Measurements from ENCODE around the gene OR6J1.

Gene OR6J1

GRCh38 chr14:22648506-22648905, 4.4 kb upstream of the OR6J1 start:
- TF ChIP-seq ZNF830 (tag by site-specific recombination; IDR thresholded peaks at IDR 0.05; ENCODE audit: low read depth) (no peak), ZNF596 (tag by site-specific recombination; IDR thresholded peaks at IDR 0.05) (no peak), ZNF292 (tag by site-specific recombination; IDR thresholded peaks at IDR 0.05; ENCODE audit: borderline replicate concordance, low read depth) (no peak), ZNF791 (tag by site-specific recombination; IDR thresholded peaks at IDR 0.05) (no peak), ZSCAN30 (tag by site-specific recombination; IDR thresholded peaks at IDR 0.05) (no peak), ZBTB20 (tag by site-specific recombination; IDR thresholded peaks at IDR 0.05) (no peak), ZNF175 (tag by site-specific recombination; IDR thresholded peaks at IDR 0.05) (no peak), ZNF561 (tag by site-specific recombination; IDR thresholded peaks at IDR 0.05; ENCODE audit: borderline replicate concordance) (peak; percentile 81; the same call in 1 of the 2 replicates), REST (tag by site-specific recombination; IDR thresholded peaks at IDR 0.05) (no peak), ZNF335 (tag by site-specific recombination; conservative IDR thresholded peaks at IDR 0.05) (no peak), ZNF76 (tag by site-specific recombination; IDR thresholded peaks at IDR 0.05; ENCODE audit: borderline replicate concordance, low read depth) (no peak), ATF2 (tag by site-specific recombination; IDR thresholded peaks at IDR 0.05; ENCODE audit: low read depth) (0 out of 2 replicates have a peak, but pooled peaks have one; percentile 9), ZNF350 (tag by site-specific recombination; IDR thresholded peaks at IDR 0.05) (no peak), ZNF248 (tag by site-specific recombination; IDR thresholded peaks at IDR 0.05) (no peak), ZNF548 (tag by site-specific recombination; IDR thresholded peaks at IDR 0.05) (no peak), ZBTB17 (tag by site-specific recombination; IDR thresholded peaks at IDR 0.05) (0 out of 2 replicates have a peak, but pooled peaks have one; percentile 17), ZXDB (tag by site-specific recombination; IDR thresholded peaks at IDR 0.05) (no peak)
- TF ChIP-seq, protein P1, sequence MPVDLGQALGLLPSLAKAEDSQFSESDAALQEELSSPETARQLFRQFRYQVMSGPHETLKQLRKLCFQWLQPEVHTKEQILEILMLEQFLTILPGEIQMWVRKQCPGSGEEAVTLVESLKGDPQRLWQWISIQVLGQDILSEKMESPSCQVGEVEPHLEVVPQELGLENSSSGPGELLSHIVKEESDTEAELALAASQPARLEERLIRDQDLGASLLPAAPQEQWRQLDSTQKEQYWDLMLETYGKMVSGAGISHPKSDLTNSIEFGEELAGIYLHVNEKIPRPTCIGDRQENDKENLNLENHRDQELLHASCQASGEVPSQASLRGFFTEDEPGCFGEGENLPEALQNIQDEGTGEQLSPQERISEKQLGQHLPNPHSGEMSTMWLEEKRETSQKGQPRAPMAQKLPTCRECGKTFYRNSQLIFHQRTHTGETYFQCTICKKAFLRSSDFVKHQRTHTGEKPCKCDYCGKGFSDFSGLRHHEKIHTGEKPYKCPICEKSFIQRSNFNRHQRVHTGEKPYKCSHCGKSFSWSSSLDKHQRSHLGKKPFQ (tag by site-specific recombination; IDR thresholded peaks at IDR 0.05): no peak
- ChIA-PET POLR2A (no interaction called here), CTCF (interaction anchor here (0.5 to 1.5 kb wide), 11 partner anchors 10 to 628 kb away, joined by 3 to 15 read pairs (median 3); no protein-coding TSS in a partner anchor)
- Histone ChIP-seq H3K27ac (ENCODE audit: extremely low read depth, low read depth, low read length) (no peak overlapping the region), H3K4me3 (ENCODE audit: low read depth, low read length) (no peak overlapping the region), H3K9me3 (ENCODE audit: control insufficient read depth, insufficient read depth, low read depth, low read length) (no peaks in the 10 kb centered on the region), H3K36me3 (ENCODE audit: control insufficient read depth in 2 of 2, insufficient read depth in 1 of 2, low read length in 2 of 2) (no peaks in the 10 kb centered on the region), H3K4me1 (ENCODE audit: control insufficient read depth, insufficient read depth, low read length) (peaks cover 2% of the 10 kb centered on the region; the same call in 1 of the 2 replicates)

DNA sequence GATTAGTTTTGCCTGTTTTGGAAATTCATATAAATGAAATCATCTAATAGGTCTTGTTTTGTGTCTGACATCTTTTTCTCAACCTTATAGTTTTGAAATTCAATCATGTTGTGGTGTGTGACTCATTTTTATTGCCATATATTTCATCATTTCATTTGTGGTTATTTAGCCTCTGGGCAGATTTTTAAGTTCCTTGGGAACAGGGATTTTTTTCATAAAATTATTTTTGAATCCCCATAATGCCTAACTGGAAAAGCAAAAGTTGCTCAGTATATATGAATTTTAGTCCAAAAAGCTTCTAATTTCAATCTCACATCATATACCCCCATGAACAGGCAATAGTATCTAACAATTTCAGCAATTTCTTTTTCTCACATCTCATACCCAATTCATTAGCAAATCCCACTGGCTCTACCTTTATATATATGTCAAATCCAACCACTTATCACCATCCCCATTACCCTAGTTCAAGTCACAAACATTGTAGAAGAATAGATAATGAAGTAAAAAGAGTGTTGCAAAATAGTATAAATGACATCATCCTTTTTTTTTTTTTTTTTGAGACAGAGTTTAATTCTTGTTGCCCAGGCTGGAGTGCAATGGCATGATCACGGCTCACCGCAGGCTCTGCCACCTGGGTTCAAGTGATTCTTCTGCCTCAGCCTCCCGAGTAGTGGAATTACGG, 2.6 kb upstream of the OR6J1 start:
- Histone ChIP-seq H3K27ac (ENCODE audit: extremely low read depth, low read depth, low read length) (no peak overlapping the region), H3K4me1 (ENCODE audit: control insufficient read depth, insufficient read depth, low read length) (no peaks in the 10 kb centered on the region; the same call in 1 of the 2 replicates), H3K4me3 (ENCODE audit: low read depth, low read length) (no peak overlapping the region), H3K36me3 (ENCODE audit: control insufficient read depth in 2 of 2, insufficient read depth in 1 of 2, low read length in 2 of 2) (no peaks in the 10 kb centered on the region), H3K9me3 (ENCODE audit: control insufficient read depth, insufficient read depth, low read depth, low read length) (no peaks in the 10 kb centered on the region)
- ChIA-PET POLR2A (no interaction called here), CTCF (interaction anchor here (1.9 kb wide), 1 partner anchor 77 kb away, joined by 11 read pairs; no protein-coding TSS in a partner anchor)
- TF ChIP-seq ZNF335 (tag by site-specific recombination; conservative IDR thresholded peaks at IDR 0.05) (peak; percentile 41), ZNF645 (tag by site-specific recombination; IDR thresholded peaks at IDR 0.05) (no peak), SP7 (tag by site-specific recombination; IDR thresholded peaks at IDR 0.05) (0 out of 2 replicates have a peak, but pooled peaks have one; percentile 20), ZNF362 (tag by site-specific recombination; IDR thresholded peaks at IDR 0.05) (peak; percentile 58; the same call in 1 of the 2 replicates), ZNF785 (tag by site-specific recombination; IDR thresholded peaks at IDR 0.05) (no peak), ZBTB17 (tag by site-specific recombination; IDR thresholded peaks at IDR 0.05) (peak; percentile 79), ATF2 (tag by site-specific recombination; IDR thresholded peaks at IDR 0.05; ENCODE audit: low read depth) (peak; percentile 95)
